H1 (cell line): ENCODE results near the gene ANXA5.

ENCODE experiments used
- BRCA1 ChIP-seq: IDR thresholded peaks from 2 replicates; pipeline ENCODE4 v1.6.1; 2012; ENCODE audit warnings: low read depth, low read length, improper control_type of control experiment
- CHD2 ChIP-seq: IDR thresholded peaks from 2 replicates; pipeline ENCODE4 v1.6.1; 2012; ENCODE audit warnings: low read length, improper control_type of control experiment
- CTCF ChIP-seq, 3 experiments: IDR thresholded peaks; 1 replicate in 2 of 3; 2 replicates in 1 of 3; pipeline versions ENCODE4 v1.5.1 to v1.6.1; 2011; ENCODE audit warnings: low read length in 3 of 3, mild to moderate bottlenecking in 3 of 3, inconsistent platforms in 2 of 3, low read depth in 1 of 3, moderate library complexity in 1 of 3; ENCODE audit not compliant: insufficient read depth in 1 of 3; ENCODE audit errors: control extremely low read depth in 1 of 3
- EGR1 ChIP-seq: IDR thresholded peaks from 2 replicates; pipeline ENCODE4 v1.6.1; 2011; ENCODE audit warnings: low read depth, low read length, borderline replicate concordance
- EP300 ChIP-seq, 2 experiments: IDR thresholded peaks; 1 replicate in 1 of 2; 2 replicates in 1 of 2; pipeline ENCODE4 v1.6.1; 2011 to 2012; ENCODE audit warnings: low read depth in 2 of 2, low read length in 2 of 2, mild to moderate bottlenecking in 2 of 2, borderline replicate concordance in 1 of 2, inconsistent platforms in 1 of 2, moderate library complexity in 1 of 2
- GABPA ChIP-seq: IDR thresholded peaks from 2 replicates; pipeline ENCODE4 v1.6.1; 2011; ENCODE audit warnings: mild to moderate bottlenecking, low read length, moderate library complexity, borderline replicate concordance; ENCODE audit not compliant: insufficient read depth
- POLR2A ChIP-seq, 2 experiments: IDR thresholded peaks; 1 replicate in 1 of 2; 2 replicates in 1 of 2; pipeline ENCODE4 v1.6.1; 2011; ENCODE audit warnings: low read depth in 2 of 2, low read length in 2 of 2, mild to moderate bottlenecking in 2 of 2; ENCODE audit errors: control extremely low read depth in 1 of 2
- POLR2AphosphoS5 ChIP-seq: IDR thresholded peaks from 2 replicates; pipeline ENCODE4 v1.6.1; 2011; ENCODE audit warnings: low read depth, low read length
- SIN3A ChIP-seq, 2 experiments: IDR thresholded peaks in 1 of 2; conservative IDR thresholded peaks in 1 of 2; 2 replicates each; pipeline ENCODE4 v1.6.1; 2011 to 2012; ENCODE audit warnings: low read length in 2 of 2, improper control_type of control experiment in 1 of 2, low read depth in 1 of 2, mild to moderate bottlenecking in 1 of 2
- ZNF274 ChIP-seq: IDR thresholded peaks from 2 replicates; pipeline ENCODE4 v1.7.0; 2012; ENCODE audit warnings: low read length, borderline replicate concordance; ENCODE audit errors: extremely low read depth
- TF ChIP-seq, protein P1 (sequence below): IDR thresholded peaks from 2 replicates; pipeline ENCODE4 v1.6.1; 2011; ENCODE audit warnings: low read length, improper control_type of control experiment

DNA sequence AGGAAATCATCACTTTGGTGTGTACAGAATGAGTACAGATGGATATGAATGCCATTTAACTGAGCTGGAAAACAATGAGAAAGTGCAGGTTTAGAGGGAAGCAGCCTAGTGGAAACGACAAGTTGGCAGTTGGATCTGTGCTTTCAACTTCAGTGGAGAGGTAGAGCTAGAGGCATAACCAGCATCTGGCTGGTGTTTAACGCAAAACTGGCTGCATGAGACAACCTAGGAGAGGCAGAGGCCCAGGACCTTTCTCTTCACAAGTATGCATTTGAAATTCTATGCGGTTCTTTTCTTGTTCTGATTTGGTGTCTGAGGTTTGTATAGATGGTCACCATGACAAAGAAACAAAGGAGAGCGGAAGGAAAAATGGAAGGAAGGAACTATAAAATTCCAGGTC is 63.1 kb downstream of the ANXA5 start:
- TF ChIP-seq POLR2A (IDR thresholded peaks at IDR 0.05; ENCODE audit: control extremely low read depth in 1 of 2, low read depth in 2 of 2, low read length in 2 of 2) = no peak
- TF ChIP-seq CHD2 = no peak
- no peak for TF ChIP-seq CTCF (IDR thresholded peaks at IDR 0.05; ENCODE audit: control extremely low read depth in 1 of 3, insufficient read depth in 1 of 3, low read depth in 1 of 3, low read length in 3 of 3)
- no peak for TF ChIP-seq ZNF274
- TF ChIP-seq SIN3A (conservative IDR thresholded peaks at IDR 0.05 in 1 of 2, IDR thresholded peaks at IDR 0.05 in 1 of 2; ENCODE audit: low read depth in 1 of 2, low read length in 2 of 2) = no peak
- no peak for TF ChIP-seq EP300 (IDR thresholded peaks at IDR 0.05; ENCODE audit: borderline replicate concordance in 1 of 2, low read depth in 2 of 2, low read length in 2 of 2)
- no peak for TF ChIP-seq GABPA
- TF ChIP-seq BRCA1 = no peak
- no peak for TF ChIP-seq EGR1
- TF ChIP-seq, protein P1, sequence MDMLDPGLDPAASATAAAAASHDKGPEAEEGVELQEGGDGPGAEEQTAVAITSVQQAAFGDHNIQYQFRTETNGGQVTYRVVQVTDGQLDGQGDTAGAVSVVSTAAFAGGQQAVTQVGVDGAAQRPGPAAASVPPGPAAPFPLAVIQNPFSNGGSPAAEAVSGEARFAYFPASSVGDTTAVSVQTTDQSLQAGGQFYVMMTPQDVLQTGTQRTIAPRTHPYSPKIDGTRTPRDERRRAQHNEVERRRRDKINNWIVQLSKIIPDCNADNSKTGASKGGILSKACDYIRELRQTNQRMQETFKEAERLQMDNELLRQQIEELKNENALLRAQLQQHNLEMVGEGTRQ = no peak
- TF ChIP-seq POLR2AphosphoS5 = no peak
